ENCODE data around the gene ATP7B. TPM values are rescaled to one million over a fixed set of nuclear protein-coding genes. Genes with fewer than 3 reads are reported as not detected.

ATP7B gene
- total and polyA plus RNA-seq, 2 donors (not counting 3 experiments of a cell fraction or from before 2014, with no cell fraction given) = 4.2 to 8.0 TPM

GRCh38 chr13:51932231-51932630 is 79.0 kb downstream of the ATP7B start:
- no peaks in the 10 kb centered on the region for H3K36me3 ChIP-seq (ENCODE audit: control insufficient read depth in 2 of 2, extremely low read depth in 1 of 2, insufficient read depth in 2 of 2, low read length in 2 of 2)
- ChIA-PET POLR2A (no interaction called here), CTCF (no interaction called here)
- no peaks in the 10 kb centered on the region for H3K9me1 ChIP-seq (replicated peaks; ENCODE audit: control insufficient read depth, extremely low read depth, insufficient read depth, low read length)
- no TSS peak for BruUV-seq (replicated peaks)
- dilution Hi-C loops (cut with MboI; ENCODE audit: extremely low pct_ligation_motif_present, low sequenced_read_pairs) (no loop called here), intact Hi-C loops (cut with micrococcal nuclease) (no loop called here)
- H3K4me2 ChIP-seq (ENCODE audit: insufficient read depth, low read length) = no peak overlapping the region
- H3K79me2 ChIP-seq (ENCODE audit: control insufficient read depth, insufficient read depth, low read length) = no peaks in the 10 kb centered on the region
- no peak overlapping the region for H3K4me3 ChIP-seq (replicated peaks in 1 of 3; ENCODE audit: insufficient read depth in 1 of 3, low read depth in 1 of 3, low read length in 3 of 3)
- FAIRE-seq = no peak
- H2AFZ ChIP-seq (ENCODE audit: low read depth, low read length) = no peak overlapping the region
- H3K9me3 ChIP-seq (replicated peaks; ENCODE audit: control insufficient read depth, insufficient read depth, low read length) = no peaks in the 10 kb centered on the region
- H3K27me3 ChIP-seq (ENCODE audit: control insufficient read depth in 2 of 2, insufficient read depth in 2 of 2, low read length in 2 of 2) = no peaks in the 10 kb centered on the region
- H3K27ac ChIP-seq (ENCODE audit: insufficient read depth, low read depth, low read length) = no peak overlapping the region
- H3K4me1 ChIP-seq (ENCODE audit: control insufficient read depth, extremely low read depth, insufficient read depth, low read length) = no peaks in the 10 kb centered on the region
- no peak for TF ChIP-seq FOS (IDR thresholded peaks at IDR 0.05; ENCODE audit: borderline replicate concordance, insufficient read depth, low read length)
- no peak for TF ChIP-seq POLR2AphosphoS5 (IDR thresholded peaks at IDR 0.05; ENCODE audit: insufficient read depth, low read depth, low read length)
- no peak for DNase-seq (ENCODE audit: low read depth, low spot score)
- H4K20me1 ChIP-seq (replicated peaks; ENCODE audit: control insufficient read depth, extremely low read depth, insufficient read depth, low read length) = no peaks in the 10 kb centered on the region
- no peak overlapping the region for H3K9ac ChIP-seq (replicated peaks; ENCODE audit: extremely low read depth, insufficient read depth, low read length)

DNA sequence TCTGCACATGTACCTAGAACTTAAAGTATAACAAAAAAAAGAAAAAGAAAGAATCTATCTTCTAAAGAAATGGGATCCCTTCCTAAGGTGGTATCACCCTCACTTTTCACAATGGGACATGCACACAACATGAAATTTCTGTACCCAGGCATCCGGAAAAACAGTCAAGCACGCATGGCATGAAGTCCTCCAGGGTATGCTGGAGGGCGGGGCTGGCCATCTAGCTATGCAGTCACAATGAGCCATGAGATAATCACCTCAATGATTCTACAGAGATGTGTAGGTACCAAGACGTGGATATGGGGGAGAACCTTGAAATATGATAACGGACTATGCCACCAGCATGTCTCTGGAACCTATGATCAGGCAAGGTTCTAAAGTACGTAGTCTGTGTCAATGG is 79.6 kb downstream of the ATP7B start:
- intact Hi-C loops (cut with micrococcal nuclease) = no loop called here
- FAIRE-seq = no peak

More for the DNA sequence above, 79.6 kb downstream of the ATP7B start:
- no peaks in the 10 kb centered on the region for H3K27me3 ChIP-seq (ENCODE audit: control insufficient read depth in 2 of 2, insufficient read depth in 2 of 2, low read length in 2 of 2)
- CTCF ChIA-PET = no interaction called here
- H3K9me1 ChIP-seq (replicated peaks; ENCODE audit: control insufficient read depth, extremely low read depth, insufficient read depth, low read length) = no peaks in the 10 kb centered on the region
- H3K4me1 ChIP-seq (ENCODE audit: control insufficient read depth, extremely low read depth, insufficient read depth, low read length) = no peaks in the 10 kb centered on the region
- no peak overlapping the region for H3K9ac ChIP-seq (replicated peaks; ENCODE audit: extremely low read depth, insufficient read depth, low read length)
- dilution Hi-C loops (cut with MboI; ENCODE audit: extremely low pct_ligation_motif_present, low sequenced_read_pairs) = no loop called here
- H3K4me3 ChIP-seq (replicated peaks in 1 of 3; ENCODE audit: insufficient read depth in 1 of 3, low read depth in 1 of 3, low read length in 3 of 3) = no peak overlapping the region
- no TSS peak for BruUV-seq (replicated peaks)
- POLR2A ChIA-PET = no interaction called here
- no peaks in the 10 kb centered on the region for H3K36me3 ChIP-seq (ENCODE audit: control insufficient read depth in 2 of 2, extremely low read depth in 1 of 2, insufficient read depth in 2 of 2, low read length in 2 of 2)
- TF ChIP-seq MAX (IDR thresholded peaks at IDR 0.05; ENCODE audit: insufficient read depth, insufficient read length) (no peak), POLR2AphosphoS5 (IDR thresholded peaks at IDR 0.05; ENCODE audit: insufficient read depth, low read depth, low read length) (no peak), MYC (IDR thresholded peaks at IDR 0.05; ENCODE audit: low read depth, low read length) (no peak), POLR2A (IDR thresholded peaks at IDR 0.05; ENCODE audit: low read depth, low read length) (no peak), JUN (IDR thresholded peaks at IDR 0.05; ENCODE audit: borderline replicate concordance, insufficient read depth, insufficient read length, low read depth) (no peak), EZH2 (IDR thresholded peaks at IDR 0.05; ENCODE audit: borderline replicate concordance, low read depth, low read length, severe bottlenecking) (no peak), FOS (IDR thresholded peaks at IDR 0.05; ENCODE audit: borderline replicate concordance, insufficient read depth, low read length) (no peak), GATA2 (IDR thresholded peaks at IDR 0.05; ENCODE audit: insufficient read depth, insufficient read length, low read depth, low read length) (no peak)
- TF ChIP-seq, protein P1, sequence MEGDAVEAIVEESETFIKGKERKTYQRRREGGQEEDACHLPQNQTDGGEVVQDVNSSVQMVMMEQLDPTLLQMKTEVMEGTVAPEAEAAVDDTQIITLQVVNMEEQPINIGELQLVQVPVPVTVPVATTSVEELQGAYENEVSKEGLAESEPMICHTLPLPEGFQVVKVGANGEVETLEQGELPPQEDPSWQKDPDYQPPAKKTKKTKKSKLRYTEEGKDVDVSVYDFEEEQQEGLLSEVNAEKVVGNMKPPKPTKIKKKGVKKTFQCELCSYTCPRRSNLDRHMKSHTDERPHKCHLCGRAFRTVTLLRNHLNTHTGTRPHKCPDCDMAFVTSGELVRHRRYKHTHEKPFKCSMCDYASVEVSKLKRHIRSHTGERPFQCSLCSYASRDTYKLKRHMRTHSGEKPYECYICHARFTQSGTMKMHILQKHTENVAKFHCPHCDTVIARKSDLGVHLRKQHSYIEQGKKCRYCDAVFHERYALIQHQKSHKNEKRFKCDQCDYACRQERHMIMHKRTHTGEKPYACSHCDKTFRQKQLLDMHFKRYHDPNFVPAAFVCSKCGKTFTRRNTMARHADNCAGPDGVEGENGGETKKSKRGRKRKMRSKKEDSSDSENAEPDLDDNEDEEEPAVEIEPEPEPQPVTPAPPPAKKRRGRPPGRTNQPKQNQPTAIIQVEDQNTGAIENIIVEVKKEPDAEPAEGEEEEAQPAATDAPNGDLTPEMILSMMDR (IDR thresholded peaks at IDR 0.05; ENCODE audit: extremely low read depth in 1 of 2, insufficient read depth in 1 of 2, low read depth in 1 of 2, low read length in 2 of 2) = no peak
- no peaks in the 10 kb centered on the region for H3K79me2 ChIP-seq (ENCODE audit: control insufficient read depth, insufficient read depth, low read length)
- H4K20me1 ChIP-seq (replicated peaks; ENCODE audit: control insufficient read depth, extremely low read depth, insufficient read depth, low read length) = no peaks in the 10 kb centered on the region
- no peak for DNase-seq (ENCODE audit: low read depth, low spot score)
- H2AFZ ChIP-seq (ENCODE audit: low read depth, low read length) = no peak overlapping the region
- no peak overlapping the region for H3K27ac ChIP-seq (ENCODE audit: insufficient read depth, low read depth, low read length)
- H3K4me2 ChIP-seq (ENCODE audit: insufficient read depth, low read length) = no peak overlapping the region
- H3K9me3 ChIP-seq (replicated peaks; ENCODE audit: control insufficient read depth, insufficient read depth, low read length) = no peaks in the 10 kb centered on the region
